ENCODE data around the gene AGFG1. TPM values are rescaled to one million over a fixed set of nuclear protein-coding genes. Genes with fewer than 3 reads are reported as not detected.

Gene AGFG1
- total RNA-seq, 1 experiment from 2014 or later = 122 TPM

GRCh38 chr2:227506456-227506855 lies 34.5 kb downstream of the AGFG1 start:
- CTCF ChIA-PET = no interaction called here
- TF ChIP-seq, protein P1, sequence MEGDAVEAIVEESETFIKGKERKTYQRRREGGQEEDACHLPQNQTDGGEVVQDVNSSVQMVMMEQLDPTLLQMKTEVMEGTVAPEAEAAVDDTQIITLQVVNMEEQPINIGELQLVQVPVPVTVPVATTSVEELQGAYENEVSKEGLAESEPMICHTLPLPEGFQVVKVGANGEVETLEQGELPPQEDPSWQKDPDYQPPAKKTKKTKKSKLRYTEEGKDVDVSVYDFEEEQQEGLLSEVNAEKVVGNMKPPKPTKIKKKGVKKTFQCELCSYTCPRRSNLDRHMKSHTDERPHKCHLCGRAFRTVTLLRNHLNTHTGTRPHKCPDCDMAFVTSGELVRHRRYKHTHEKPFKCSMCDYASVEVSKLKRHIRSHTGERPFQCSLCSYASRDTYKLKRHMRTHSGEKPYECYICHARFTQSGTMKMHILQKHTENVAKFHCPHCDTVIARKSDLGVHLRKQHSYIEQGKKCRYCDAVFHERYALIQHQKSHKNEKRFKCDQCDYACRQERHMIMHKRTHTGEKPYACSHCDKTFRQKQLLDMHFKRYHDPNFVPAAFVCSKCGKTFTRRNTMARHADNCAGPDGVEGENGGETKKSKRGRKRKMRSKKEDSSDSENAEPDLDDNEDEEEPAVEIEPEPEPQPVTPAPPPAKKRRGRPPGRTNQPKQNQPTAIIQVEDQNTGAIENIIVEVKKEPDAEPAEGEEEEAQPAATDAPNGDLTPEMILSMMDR (conservative IDR thresholded peaks at IDR 0.05; ENCODE audit: low read depth, low read length) = no peak
- no peak for TF ChIP-seq EZH2 (IDR thresholded peaks at IDR 0.05; ENCODE audit: borderline replicate concordance, low read depth, low read length, poor library complexity, severe bottlenecking)
- intact Hi-C loops (cut with micrococcal nuclease; ENCODE audit: unreplicated experiment) = no loop called here

GRCh38 chr2:227507963-227508362 lies 36.0 kb downstream of the AGFG1 start:
- no peak for DNase-seq (ENCODE audit: low spot score)
- ChIA-PET POLR2A (ENCODE audit: low non-redundant PET) (no interaction called here), CTCF (no interaction called here)
- H3K27me3 ChIP-seq (replicated peaks; ENCODE audit: insufficient read depth, low read depth, low read length, poor library complexity) = no peaks in the 10 kb centered on the region
- H3K27ac ChIP-seq (ENCODE audit: low read depth, low read length, poor library complexity, severe bottlenecking) = no peak overlapping the region
- intact Hi-C loops (cut with micrococcal nuclease; ENCODE audit: unreplicated experiment) = no loop called here
- TF ChIP-seq EZH2 (IDR thresholded peaks at IDR 0.05; ENCODE audit: borderline replicate concordance, low read depth, low read length, poor library complexity, severe bottlenecking) = no peak
- TF ChIP-seq, protein P1 (conservative IDR thresholded peaks at IDR 0.05; ENCODE audit: low read depth, low read length) = no peak
- no TSS peak for BruUV-seq (replicated peaks)
- no peak overlapping the region for H3K4me3 ChIP-seq (ENCODE audit: low read depth, low read length, poor library complexity, severe bottlenecking)
- peaks cover 27% of the 10 kb centered on the region for H3K4me1 ChIP-seq (ENCODE audit: insufficient read depth, low read length, poor library complexity, severe bottlenecking)
- H3K36me3 ChIP-seq (ENCODE audit: insufficient read depth, low read length, poor library complexity, severe bottlenecking) = no peaks in the 10 kb centered on the region
- no peaks in the 10 kb centered on the region for H3K9me3 ChIP-seq (ENCODE audit: low read depth, low read length, poor library complexity, severe bottlenecking)

More at GRCh38 chr2:227506456-227506855, 34.5 kb downstream of the AGFG1 start:
- BruUV-seq (replicated peaks) = no TSS peak
- Histone ChIP-seq H3K4me1 (ENCODE audit: insufficient read depth, low read length, poor library complexity, severe bottlenecking) (peaks cover 27% of the 10 kb centered on the region), H3K27ac (ENCODE audit: low read depth, low read length, poor library complexity, severe bottlenecking) (no peak overlapping the region), H3K36me3 (ENCODE audit: insufficient read depth, low read length, poor library complexity, severe bottlenecking) (no peaks in the 10 kb centered on the region), H3K4me3 (ENCODE audit: low read depth, low read length, poor library complexity, severe bottlenecking) (no peak overlapping the region), H3K9me3 (ENCODE audit: low read depth, low read length, poor library complexity, severe bottlenecking) (no peaks in the 10 kb centered on the region), H3K27me3 (replicated peaks; ENCODE audit: insufficient read depth, low read depth, low read length, poor library complexity) (no peaks in the 10 kb centered on the region)
- no peak for DNase-seq (ENCODE audit: low spot score)
- POLR2A ChIA-PET (ENCODE audit: low non-redundant PET) = no interaction called here

- ChIA-PET CTCF (no interaction called here), POLR2A (ENCODE audit: low non-redundant PET) (interaction anchor here (0.6 kb wide), 1 partner anchor 62 kb away, joined by 8 read pairs; no protein-coding TSS in a partner anchor)
- Histone ChIP-seq H3K27ac (ENCODE audit: low read depth, low read length, poor library complexity, severe bottlenecking) (no peak overlapping the region), H3K27me3 (replicated peaks; ENCODE audit: insufficient read depth, low read depth, low read length, poor library complexity) (no peaks in the 10 kb centered on the region), H3K9me3 (ENCODE audit: low read depth, low read length, poor library complexity, severe bottlenecking) (no peaks in the 10 kb centered on the region), H3K4me3 (ENCODE audit: low read depth, low read length, poor library complexity, severe bottlenecking) (no peak overlapping the region), H3K4me1 (ENCODE audit: insufficient read depth, low read length, poor library complexity, severe bottlenecking) (peaks cover 27% of the 10 kb centered on the region), H3K36me3 (ENCODE audit: insufficient read depth, low read length, poor library complexity, severe bottlenecking) (no peaks in the 10 kb centered on the region)
- no peak for DNase-seq (ENCODE audit: low spot score)
- intact Hi-C loops (cut with micrococcal nuclease; ENCODE audit: unreplicated experiment) = no loop called here
- no TSS peak for BruUV-seq (replicated peaks)
- no peak for TF ChIP-seq EZH2 (IDR thresholded peaks at IDR 0.05; ENCODE audit: borderline replicate concordance, low read depth, low read length, poor library complexity, severe bottlenecking)
- TF ChIP-seq, protein P1 (conservative IDR thresholded peaks at IDR 0.05; ENCODE audit: low read depth, low read length) = no peak
These were observed 37.1 kb downstream of the AGFG1 start for GRCh38 chr2:227509076-227509475.

Measured in A673 (cell line).